ENCODE results near the gene KMT5B. TPM values are rescaled to one million over a fixed set of nuclear protein-coding genes. Genes with fewer than 3 reads are reported as not detected.

Gene KMT5B
- total and polyA plus RNA-seq, 4 donors: 15.1 to 78.2 (median 26.1) TPM

DNA sequence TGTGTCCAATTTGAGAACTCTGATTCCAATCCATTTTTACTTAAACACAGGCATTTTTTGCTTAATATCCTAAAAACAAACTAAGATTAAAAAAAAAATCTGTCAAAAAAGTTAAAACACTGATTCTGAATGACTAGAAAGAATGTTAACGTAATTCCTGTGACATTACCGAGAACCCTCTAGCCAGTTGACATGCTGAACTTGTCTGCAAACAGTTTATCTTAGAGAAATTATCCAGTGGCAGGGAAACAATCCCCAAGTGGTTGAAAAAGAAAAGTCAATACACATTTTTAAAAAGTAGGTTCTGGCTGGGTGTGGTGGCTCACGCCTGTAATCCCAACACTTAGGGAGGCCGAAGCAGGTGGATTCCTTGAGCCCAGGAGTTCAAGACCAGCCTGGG, 11.6 kb downstream of the KMT5B start:
- 60 to 83% methylated on average over 4 of the region's 4 CpGs for WGBS, 2 donors
- H3K4me3 ChIP-seq: no peak overlapping the region
- H3K27ac ChIP-seq (ENCODE audit: low read depth in 1 of 2, low read length in 1 of 2): no peak overlapping the region
- H3K9me3 ChIP-seq (ENCODE audit: control insufficient read depth in 4 of 4, insufficient read depth in 3 of 4, low read length in 3 of 4): no peaks in the 10 kb centered on the region
- peaks cover 1 to 19% (median 9%) of the 10 kb centered on the region in 5 donors for H3K4me1 ChIP-seq (ENCODE audit: control insufficient read depth in 5 of 5, insufficient read depth in 5 of 5, low read length in 5 of 5)
- H3K9ac ChIP-seq (ENCODE audit: insufficient read depth in 1 of 2, low read length in 2 of 2): no peak overlapping the region
- DNase-seq (peak in 2 of 3 donors; percentile 48 to 53), ATAC-seq (ENCODE audit: insufficient read depth, low FRiP score) (no peak)
- TF ChIP-seq, protein P1, sequence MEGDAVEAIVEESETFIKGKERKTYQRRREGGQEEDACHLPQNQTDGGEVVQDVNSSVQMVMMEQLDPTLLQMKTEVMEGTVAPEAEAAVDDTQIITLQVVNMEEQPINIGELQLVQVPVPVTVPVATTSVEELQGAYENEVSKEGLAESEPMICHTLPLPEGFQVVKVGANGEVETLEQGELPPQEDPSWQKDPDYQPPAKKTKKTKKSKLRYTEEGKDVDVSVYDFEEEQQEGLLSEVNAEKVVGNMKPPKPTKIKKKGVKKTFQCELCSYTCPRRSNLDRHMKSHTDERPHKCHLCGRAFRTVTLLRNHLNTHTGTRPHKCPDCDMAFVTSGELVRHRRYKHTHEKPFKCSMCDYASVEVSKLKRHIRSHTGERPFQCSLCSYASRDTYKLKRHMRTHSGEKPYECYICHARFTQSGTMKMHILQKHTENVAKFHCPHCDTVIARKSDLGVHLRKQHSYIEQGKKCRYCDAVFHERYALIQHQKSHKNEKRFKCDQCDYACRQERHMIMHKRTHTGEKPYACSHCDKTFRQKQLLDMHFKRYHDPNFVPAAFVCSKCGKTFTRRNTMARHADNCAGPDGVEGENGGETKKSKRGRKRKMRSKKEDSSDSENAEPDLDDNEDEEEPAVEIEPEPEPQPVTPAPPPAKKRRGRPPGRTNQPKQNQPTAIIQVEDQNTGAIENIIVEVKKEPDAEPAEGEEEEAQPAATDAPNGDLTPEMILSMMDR (IDR thresholded peaks at IDR 0.05; ENCODE audit: control extremely low read depth, extremely low read depth): no peak
- H3K27me3 ChIP-seq (ENCODE audit: control insufficient read depth in 3 of 3, insufficient read depth in 3 of 3, low read length in 2 of 3): no peaks in the 10 kb centered on the region
- H3K36me3 ChIP-seq (ENCODE audit: control insufficient read depth in 4 of 4, insufficient read depth in 4 of 4, low read length in 4 of 4): no peaks in the 10 kb centered on the region

DNA sequence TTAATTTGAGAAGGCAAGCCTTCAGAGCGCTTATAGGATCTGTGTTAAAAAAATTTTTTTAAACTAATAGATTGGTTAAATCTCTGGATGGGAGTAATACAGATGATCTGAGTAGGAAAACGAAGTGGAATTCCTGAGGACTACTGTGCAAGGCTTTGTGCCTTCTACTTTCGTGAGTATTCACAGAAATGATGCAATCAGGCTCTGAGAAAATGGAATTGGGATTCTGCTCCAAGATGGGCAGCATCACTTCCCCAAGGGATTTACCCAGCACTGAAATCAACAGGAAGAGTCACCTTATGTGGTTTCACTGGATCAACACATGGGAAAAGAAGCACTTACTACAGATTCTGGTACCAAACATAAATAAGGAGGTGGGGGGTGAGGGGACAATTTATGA, 12.5 kb downstream of the KMT5B start:
- TF ChIP-seq, protein P1 (IDR thresholded peaks at IDR 0.05; ENCODE audit: control extremely low read depth, extremely low read depth): no peak
- Histone ChIP-seq H3K27ac (ENCODE audit: low read depth in 1 of 2, low read length in 1 of 2) (no peak overlapping the region), H3K36me3 (ENCODE audit: control insufficient read depth in 4 of 4, insufficient read depth in 4 of 4, low read length in 4 of 4) (no peaks in the 10 kb centered on the region), H3K4me1 (ENCODE audit: control insufficient read depth in 5 of 5, insufficient read depth in 5 of 5, low read length in 5 of 5) (peaks cover 0 to 21% (median 9%) of the 10 kb centered on the region in 5 donors), H3K27me3 (ENCODE audit: control insufficient read depth in 3 of 3, insufficient read depth in 3 of 3, low read length in 2 of 3) (no peaks in the 10 kb centered on the region), H3K4me3 (no peak overlapping the region), H3K9ac (ENCODE audit: insufficient read depth in 1 of 2, low read length in 2 of 2) (peak overlapping the region in 1 of 2 donors; percentile 10), H3K9me3 (ENCODE audit: control insufficient read depth in 4 of 4, insufficient read depth in 3 of 4, low read length in 3 of 4) (no peaks in the 10 kb centered on the region)
- DNase-seq (peak in 1 of 3 donors; percentile 23), ATAC-seq (ENCODE audit: insufficient read depth, low FRiP score) (no peak)
- 58 to 70% methylated on average over 3 of the region's 3 CpGs for WGBS, 2 donors

DNA sequence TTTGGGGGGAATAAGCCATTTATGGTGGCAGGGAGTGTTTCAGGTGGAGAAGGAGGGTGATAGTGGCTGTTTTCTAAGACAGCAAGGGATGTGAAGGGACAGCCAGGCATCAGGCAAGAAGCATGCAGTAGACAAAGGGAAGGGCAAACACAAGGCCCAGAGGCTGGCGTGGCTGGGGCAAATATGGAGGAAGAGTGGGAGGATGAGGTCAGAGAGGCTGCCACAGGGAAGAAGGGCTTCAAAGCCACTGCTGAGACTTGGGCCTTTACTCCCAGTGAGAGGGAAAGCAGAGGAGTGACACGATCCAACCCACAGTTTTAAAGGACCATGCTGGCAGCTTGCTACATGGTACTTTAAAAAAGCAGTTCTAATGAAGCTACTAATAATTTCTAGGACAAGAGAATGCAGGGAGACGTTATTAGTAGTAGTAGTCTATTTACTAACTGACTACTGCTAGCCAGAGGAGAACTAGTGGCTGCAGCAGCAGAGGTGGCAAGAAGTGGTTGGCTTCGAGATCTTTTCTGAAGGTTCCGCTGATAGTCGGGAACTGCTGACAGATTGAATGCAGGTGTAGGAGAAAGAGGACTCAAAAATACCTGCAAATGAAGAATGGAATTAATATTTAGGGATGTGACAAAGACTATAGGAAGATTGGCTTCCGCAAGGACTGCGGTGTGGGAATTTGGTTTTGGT, 13.7 kb downstream of the KMT5B start:
- TF ChIP-seq, protein P1 (IDR thresholded peaks at IDR 0.05; ENCODE audit: control extremely low read depth, extremely low read depth): no peak
- Histone ChIP-seq H3K9me3 (ENCODE audit: control insufficient read depth in 4 of 4, insufficient read depth in 3 of 4, low read length in 3 of 4) (no peaks in the 10 kb centered on the region), H3K4me3 (no peak overlapping the region), H3K27me3 (ENCODE audit: control insufficient read depth in 3 of 3, insufficient read depth in 3 of 3, low read length in 2 of 3) (no peaks in the 10 kb centered on the region), H3K27ac (ENCODE audit: low read depth in 1 of 2, low read length in 1 of 2) (peak overlapping the region in 1 of 2 donors; percentile 52), H3K36me3 (ENCODE audit: control insufficient read depth in 4 of 4, insufficient read depth in 4 of 4, low read length in 4 of 4) (no peaks in the 10 kb centered on the region), H3K4me1 (ENCODE audit: control insufficient read depth in 5 of 5, insufficient read depth in 5 of 5, low read length in 5 of 5) (peaks cover 0 to 25% (median 9%) of the 10 kb centered on the region in 5 donors), H3K9ac (ENCODE audit: insufficient read depth in 1 of 2, low read length in 2 of 2) (no peak overlapping the region)
- WGBS, 2 donors: 85 to 95% methylated on average over 8 of the region's 8 CpGs
- no peak for DNase-seq
- ATAC-seq (ENCODE audit: insufficient read depth, low FRiP score): no peak

DNA sequence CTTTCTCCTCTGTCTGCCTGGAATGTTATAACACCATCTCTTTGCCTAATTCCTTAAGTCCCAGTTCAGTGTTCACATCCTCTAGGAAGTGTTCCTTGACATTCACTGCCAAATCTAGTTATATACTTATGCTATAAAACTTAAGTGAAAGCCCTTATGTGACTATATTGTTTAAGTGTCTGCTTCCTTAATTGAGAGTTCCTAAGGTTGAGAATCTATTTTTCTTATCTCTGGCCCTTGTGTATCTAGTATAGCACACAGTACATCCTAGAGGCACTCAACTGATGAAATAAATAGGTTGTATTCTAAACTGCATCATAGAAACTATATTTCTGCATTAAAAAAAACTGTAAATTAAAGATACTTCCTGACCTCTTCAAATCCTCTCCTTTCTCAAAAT, 16.9 kb downstream of the KMT5B start:
- ATAC-seq (ENCODE audit: insufficient read depth, low FRiP score): no peak
- peaks cover 0 to 37% (median 7%) of the 10 kb centered on the region in 5 donors for H3K4me1 ChIP-seq (ENCODE audit: control insufficient read depth in 5 of 5, insufficient read depth in 5 of 5, low read length in 5 of 5)
- no peak overlapping the region for H3K27ac ChIP-seq (ENCODE audit: low read depth in 1 of 2, low read length in 1 of 2)
- no peak overlapping the region for H3K4me3 ChIP-seq
- no peaks in the 10 kb centered on the region for H3K27me3 ChIP-seq (ENCODE audit: control insufficient read depth in 3 of 3, insufficient read depth in 3 of 3, low read length in 2 of 3)
- TF ChIP-seq, protein P1 (IDR thresholded peaks at IDR 0.05; ENCODE audit: control extremely low read depth, extremely low read depth): no peak
- no peaks in the 10 kb centered on the region for H3K9me3 ChIP-seq (ENCODE audit: control insufficient read depth in 4 of 4, insufficient read depth in 3 of 4, low read length in 3 of 4)
- no peak overlapping the region for H3K9ac ChIP-seq (ENCODE audit: insufficient read depth in 1 of 2, low read length in 2 of 2)
- H3K36me3 ChIP-seq (ENCODE audit: control insufficient read depth in 4 of 4, insufficient read depth in 4 of 4, low read length in 4 of 4): no peaks in the 10 kb centered on the region
- no peak for DNase-seq
